GM23338 (cell line): Measurements from ENCODE around the gene KRT85.

Source experiments
- CREB1 ChIP-seq: fragments of 250-450 bp; sonication (Bioruptor Pico); IDR thresholded peaks from 2 replicates; pipeline ENCODE4 v1.5.0; 2020; ENCODE audit warnings: low read depth, mild to moderate bottlenecking, moderate library complexity
- CTCF ChIP-seq, 2 experiments: fragments of 200-600 bp in 1 of 2; sonication (generic) in 1 of 2; conservative IDR thresholded peaks; 2 replicates each; pipeline versions ENCODE4 v1.5.1 to v1.6.1; 2016 to 2017; ENCODE audit warnings: antibody characterized with exemption in 2 of 2, low read depth in 2 of 2, mild to moderate bottlenecking in 2 of 2, moderate library complexity in 1 of 2
- ETS1 ChIP-seq: IDR thresholded peaks from 2 replicates; pipeline ENCODE4 v1.6.1; 2016; ENCODE audit warnings: antibody characterized with exemption
- EZH2 ChIP-seq: fragments of 200-600 bp; sonication (generic); IDR thresholded peaks from one replicate; pipeline ENCODE4 v1.8.0; 2017; ENCODE audit warnings: antibody characterized with exemption, mild to moderate bottlenecking, low read depth; ENCODE audit not compliant: unreplicated experiment
- EZH2phosphoT487 ChIP-seq: fragments of 200-600 bp; sonication (generic); IDR thresholded peaks from one replicate; pipeline ENCODE4 v1.8.1; 2018; ENCODE audit warnings: antibody characterized with exemption; ENCODE audit not compliant: unreplicated experiment
- JUNB ChIP-seq: IDR thresholded peaks from one replicate; pipeline ENCODE4 v1.6.1; 2016; ENCODE audit warnings: antibody characterized with exemption; ENCODE audit not compliant: unreplicated experiment
- NANOG ChIP-seq: IDR thresholded peaks from 2 replicates; pipeline ENCODE4 v1.6.1; 2016; ENCODE audit warnings: antibody characterized with exemption, borderline replicate concordance
- POLR2AphosphoS5 ChIP-seq: IDR thresholded peaks from 2 replicates; pipeline ENCODE4 v1.6.1; 2016; ENCODE audit warnings: antibody characterized with exemption, low read depth
- REST ChIP-seq: IDR thresholded peaks from one replicate; pipeline ENCODE4 v1.6.1; 2018; ENCODE audit warnings: antibody characterized with exemption; ENCODE audit not compliant: unreplicated experiment
- STAT1 ChIP-seq: IDR thresholded peaks from one replicate; pipeline ENCODE4 v1.6.1; 2016; ENCODE audit warnings: antibody characterized with exemption; ENCODE audit not compliant: unreplicated experiment

GRCh38 chr12:52337054-52337453 is 30.2 kb downstream of the KRT85 start:
- TF ChIP-seq CTCF (conservative IDR thresholded peaks at IDR 0.05; ENCODE audit: low read depth in 2 of 2), result no peak
- no peak for TF ChIP-seq EZH2phosphoT487
- TF ChIP-seq NANOG, result no peak
- TF ChIP-seq POLR2AphosphoS5, result no peak
- TF ChIP-seq CREB1 (CRISPR knock-in tag), result no peak
- TF ChIP-seq EZH2, result no peak
- no peak for TF ChIP-seq JUNB
- TF ChIP-seq REST, result no peak
- no peak for TF ChIP-seq STAT1
- no peak for TF ChIP-seq ETS1
